ENCODE data around the gene LMNTD2.

The LMNTD2 gene

DNA sequence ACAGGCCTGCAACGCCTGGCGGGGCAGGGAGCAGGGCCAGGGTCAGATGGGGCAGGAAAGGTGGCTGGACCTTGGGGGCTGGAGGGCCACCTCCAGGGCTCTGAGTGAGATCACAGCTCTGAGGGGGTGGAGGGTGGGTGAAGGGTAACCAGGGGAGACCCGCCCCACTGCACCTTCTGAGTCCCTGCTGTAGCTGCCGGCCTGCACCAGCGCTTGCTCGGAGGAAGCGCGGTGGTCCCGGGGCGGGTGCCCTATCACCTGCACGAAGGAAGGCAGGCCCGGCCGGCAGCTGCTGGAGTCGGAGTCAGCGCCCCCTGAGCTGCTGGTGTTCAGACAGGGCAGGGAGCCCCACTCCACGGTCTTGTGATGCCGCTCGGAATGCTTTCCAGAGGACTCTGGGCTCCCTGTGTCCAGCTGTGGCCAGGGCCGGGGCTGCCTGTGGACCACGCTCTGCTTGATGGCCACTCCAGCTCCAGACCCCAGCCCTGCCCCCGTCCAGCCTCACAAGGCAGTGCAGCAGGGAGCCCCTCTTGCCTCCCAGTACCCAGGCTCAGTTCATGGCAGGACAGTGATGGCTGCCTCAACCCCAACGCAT is 3.8 kb downstream of the LMNTD2 start:
- no peaks in the 10 kb centered on the region for H3K9me3 ChIP-seq
- H3K4me1 ChIP-seq: no peaks in the 10 kb centered on the region
- H3K4me3 ChIP-seq (ENCODE audit: low read depth, low read length): no peak overlapping the region
- H3K27me3 ChIP-seq: peaks cover 24% of the 10 kb centered on the region
- no peaks in the 10 kb centered on the region for H3K36me3 ChIP-seq
- no peak for DNase-seq
- TF ChIP-seq, protein P1, sequence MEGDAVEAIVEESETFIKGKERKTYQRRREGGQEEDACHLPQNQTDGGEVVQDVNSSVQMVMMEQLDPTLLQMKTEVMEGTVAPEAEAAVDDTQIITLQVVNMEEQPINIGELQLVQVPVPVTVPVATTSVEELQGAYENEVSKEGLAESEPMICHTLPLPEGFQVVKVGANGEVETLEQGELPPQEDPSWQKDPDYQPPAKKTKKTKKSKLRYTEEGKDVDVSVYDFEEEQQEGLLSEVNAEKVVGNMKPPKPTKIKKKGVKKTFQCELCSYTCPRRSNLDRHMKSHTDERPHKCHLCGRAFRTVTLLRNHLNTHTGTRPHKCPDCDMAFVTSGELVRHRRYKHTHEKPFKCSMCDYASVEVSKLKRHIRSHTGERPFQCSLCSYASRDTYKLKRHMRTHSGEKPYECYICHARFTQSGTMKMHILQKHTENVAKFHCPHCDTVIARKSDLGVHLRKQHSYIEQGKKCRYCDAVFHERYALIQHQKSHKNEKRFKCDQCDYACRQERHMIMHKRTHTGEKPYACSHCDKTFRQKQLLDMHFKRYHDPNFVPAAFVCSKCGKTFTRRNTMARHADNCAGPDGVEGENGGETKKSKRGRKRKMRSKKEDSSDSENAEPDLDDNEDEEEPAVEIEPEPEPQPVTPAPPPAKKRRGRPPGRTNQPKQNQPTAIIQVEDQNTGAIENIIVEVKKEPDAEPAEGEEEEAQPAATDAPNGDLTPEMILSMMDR (IDR thresholded peaks at IDR 0.05; ENCODE audit: low read depth, low read length): no peak

DNA sequence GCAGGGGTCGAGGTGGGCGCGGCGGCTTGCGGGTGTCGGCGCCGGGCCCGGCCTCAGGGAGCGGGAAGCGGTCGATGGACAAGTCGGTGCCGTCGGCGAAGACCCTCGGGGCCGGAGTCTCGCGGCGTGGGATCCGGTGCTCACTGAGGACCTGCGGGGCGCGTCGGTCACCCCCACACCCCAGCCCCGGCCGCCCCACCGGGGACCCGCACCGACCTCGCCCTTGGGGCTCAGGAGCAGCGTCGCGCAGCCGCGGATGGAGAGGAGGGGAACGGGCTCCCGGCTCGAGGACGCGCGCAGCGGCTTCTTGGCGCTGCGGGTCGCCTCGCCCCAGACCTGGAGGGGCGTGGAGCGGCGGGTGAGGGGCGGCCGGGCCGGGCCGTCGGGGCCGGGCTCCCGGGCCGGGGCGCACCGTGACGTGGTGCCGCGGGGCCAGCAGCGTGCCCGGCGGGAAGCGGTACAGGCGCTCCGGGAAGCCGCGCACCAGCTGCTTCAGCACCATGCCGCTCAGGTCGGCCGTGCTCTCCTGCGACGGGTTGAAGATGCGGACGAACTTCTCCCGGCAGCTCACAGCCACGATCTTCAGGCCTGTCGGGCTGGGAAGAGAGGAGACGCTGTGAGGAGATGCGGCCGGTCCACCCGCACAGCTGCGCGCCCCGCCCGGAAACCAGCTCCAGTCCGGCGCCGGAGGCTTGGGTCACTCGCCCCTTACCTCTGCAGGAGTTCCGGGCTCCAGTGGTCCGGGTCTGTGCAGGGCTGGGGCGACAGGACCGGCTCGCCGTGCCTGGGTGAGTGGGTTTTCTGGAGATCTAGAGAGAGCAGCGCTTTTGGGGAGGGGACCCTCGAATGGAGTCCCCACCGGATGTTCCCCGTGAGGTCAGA is 4.5 kb downstream of the LMNTD2 start:
- no peaks in the 10 kb centered on the region for H3K36me3 ChIP-seq
- DNase-seq: no peak
- TF ChIP-seq, protein P1 (IDR thresholded peaks at IDR 0.05; ENCODE audit: low read depth, low read length): no peak
- no peaks in the 10 kb centered on the region for H3K4me1 ChIP-seq
- H3K9me3 ChIP-seq: no peaks in the 10 kb centered on the region
- no peak overlapping the region for H3K4me3 ChIP-seq (ENCODE audit: low read depth, low read length)
- peaks cover 24% of the 10 kb centered on the region for H3K27me3 ChIP-seq

DNA sequence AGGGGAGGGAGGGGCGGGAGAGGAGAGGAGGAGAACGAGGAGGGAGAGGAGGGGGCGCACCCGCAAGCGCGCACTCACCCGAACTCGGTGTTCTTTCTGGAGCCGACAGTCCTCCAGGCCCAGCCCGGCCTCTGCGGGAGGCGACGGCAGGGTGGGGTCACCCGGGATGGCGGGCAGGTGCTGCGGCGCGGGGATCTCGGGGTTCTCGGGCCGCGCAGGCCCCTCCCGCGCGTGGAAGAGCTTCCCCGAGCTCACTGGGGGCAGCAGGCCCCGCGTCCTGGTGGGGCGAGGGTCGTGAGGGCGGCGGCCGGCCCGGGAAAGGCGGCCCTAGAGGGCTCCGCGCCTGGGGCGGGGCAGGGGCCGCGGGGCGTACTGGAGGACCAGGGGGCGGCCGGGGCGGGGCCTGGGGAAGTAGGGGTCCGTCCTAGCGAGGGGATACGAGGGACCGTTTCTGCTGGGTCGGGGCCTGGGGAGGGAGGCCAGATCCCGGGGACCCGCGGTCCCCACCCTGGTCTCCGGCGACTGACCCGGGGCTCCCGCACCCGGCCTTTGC is 5.2 kb downstream of the LMNTD2 start:
- Histone ChIP-seq H3K9me3 (no peaks in the 10 kb centered on the region), H3K27me3 (peaks cover 24% of the 10 kb centered on the region), H3K4me1 (no peaks in the 10 kb centered on the region), H3K36me3 (no peaks in the 10 kb centered on the region), H3K4me3 (ENCODE audit: low read depth, low read length) (no peak overlapping the region)
- TF ChIP-seq, protein P1 (IDR thresholded peaks at IDR 0.05; ENCODE audit: low read depth, low read length): no peak
- DNase-seq: no peak

DNA sequence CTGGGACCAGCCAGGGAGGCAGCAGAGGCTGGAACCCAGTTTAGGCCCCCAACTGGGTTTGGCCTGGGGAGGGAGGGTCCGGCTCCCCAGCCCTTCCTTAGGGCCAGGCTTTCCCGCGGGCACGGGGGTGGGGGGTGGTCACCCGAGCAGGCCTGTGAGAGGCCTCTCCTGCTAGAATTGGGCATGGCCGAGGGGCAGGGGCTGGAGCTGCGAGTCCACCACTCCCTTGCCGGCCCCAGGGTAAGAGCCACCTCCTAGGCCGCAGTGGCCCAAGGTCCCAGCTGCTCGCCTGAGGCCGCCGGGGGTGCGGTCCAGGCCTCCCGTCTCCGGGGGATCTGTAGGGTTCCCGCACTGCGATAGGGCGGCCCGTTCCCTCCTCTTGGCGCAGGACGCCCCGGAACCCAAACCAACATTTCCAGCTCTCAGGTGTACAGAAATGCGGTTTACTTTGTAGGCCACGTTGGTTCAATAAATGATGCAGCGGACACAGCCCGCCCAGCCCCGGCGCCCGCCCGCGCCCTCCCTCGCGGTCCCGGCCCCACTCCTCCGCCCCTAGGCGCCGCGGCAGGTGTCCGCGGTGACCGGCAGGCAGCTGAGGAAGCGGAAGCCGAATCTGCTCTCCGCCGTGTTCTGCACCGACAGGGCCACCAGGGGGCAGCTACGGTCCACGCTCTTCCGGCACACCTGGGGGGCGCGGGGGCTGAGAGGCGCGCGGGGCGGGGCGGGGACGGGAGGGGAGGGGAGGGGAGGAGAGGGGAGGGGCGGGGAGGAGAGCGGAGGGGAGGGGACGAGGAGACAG is 5.9 kb downstream of the LMNTD2 start:
- no peaks in the 10 kb centered on the region for H3K4me1 ChIP-seq
- no peaks in the 10 kb centered on the region for H3K9me3 ChIP-seq
- H3K36me3 ChIP-seq: no peaks in the 10 kb centered on the region
- TF ChIP-seq, protein P1 (IDR thresholded peaks at IDR 0.05; ENCODE audit: low read depth, low read length): peak; percentile 33
- peaks cover 24% of the 10 kb centered on the region for H3K27me3 ChIP-seq
- peak; percentile 55 for DNase-seq
- H3K4me3 ChIP-seq (ENCODE audit: low read depth, low read length): no peak overlapping the region

DNA sequence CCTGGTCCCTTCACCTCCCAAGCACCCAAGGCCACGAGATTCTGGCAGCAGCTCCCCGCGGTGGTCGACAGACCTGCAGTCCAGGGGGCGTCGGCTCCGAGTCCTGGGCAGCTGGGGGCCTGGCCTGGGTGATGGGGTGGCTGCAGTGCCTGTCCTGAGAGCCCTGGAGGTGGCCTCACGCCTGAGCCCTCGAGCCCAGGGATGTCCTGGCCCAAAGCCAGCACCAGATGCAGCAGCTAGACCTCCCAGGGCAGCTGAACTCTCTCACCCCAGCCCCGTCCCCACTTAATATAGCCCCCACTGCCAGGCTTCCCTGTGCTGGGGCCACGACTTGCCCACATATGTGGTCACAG is 6.6 kb downstream of the LMNTD2 start:
- Histone ChIP-seq H3K4me3 (ENCODE audit: low read depth, low read length) (no peak overlapping the region), H3K36me3 (no peaks in the 10 kb centered on the region), H3K9me3 (no peaks in the 10 kb centered on the region), H3K4me1 (no peaks in the 10 kb centered on the region), H3K27me3 (peaks cover 24% of the 10 kb centered on the region)
- DNase-seq: no peak
- TF ChIP-seq, protein P1 (IDR thresholded peaks at IDR 0.05; ENCODE audit: low read depth, low read length): no peak

Data from BE2C (cell line).